ENCODE measurements around the gene DCXR. TPM values are rescaled to one million over a fixed set of nuclear protein-coding genes. Genes with fewer than 3 reads are reported as not detected.

Gene DCXR
- total and polyA plus RNA-seq, 2 experiments from 2014 or later: 86.9 to 137 TPM

GRCh38 chr17:82005701-82006348 is 31.7 kb downstream of the DCXR start:
- 0 out of 2 replicates have a peak, but pooled peaks cover 2% of the 10 kb centered on the region for H3F3A ChIP-seq (replicated peaks; ENCODE audit: low read depth)
- no peaks in the 10 kb centered on the region for H3K27me3 ChIP-seq (ENCODE audit: insufficient read depth)
- ATAC-seq (no peak), DNase-seq (ENCODE audit: low spot score) (no peak)
- H3K4me2 ChIP-seq: no peak overlapping the region
- H3K4me3 Mint-ChIP-seq: no peak overlapping the region; the same call in 2 of the 3 replicates
- H3K4me1 ChIP-seq (ENCODE audit: insufficient read depth): no peaks in the 10 kb centered on the region
- H3K4me1 Mint-ChIP-seq: no peaks in the 10 kb centered on the region
- H2AFZ ChIP-seq: no peak overlapping the region
- H3K36me3 Mint-ChIP-seq (ENCODE audit: low read depth): no peaks in the 10 kb centered on the region
- peaks cover 14% of the 10 kb centered on the region for H3K27me3 Mint-ChIP-seq (ENCODE audit: insufficient read depth, low read depth, poor library complexity)
- TF ChIP-seq EZH2phosphoT487 (IDR thresholded peaks at IDR 0.05; ENCODE audit: unreplicated experiment) (no peak), ETS1 (IDR thresholded peaks at IDR 0.05) (no peak), POLR2AphosphoS5 (IDR thresholded peaks at IDR 0.05; ENCODE audit: low read depth) (no peak), ZNF114 (CRISPR knock-in tag; IDR thresholded peaks at IDR 0.05) (no peak), STAT1 (IDR thresholded peaks at IDR 0.05; ENCODE audit: unreplicated experiment) (no peak), REST (IDR thresholded peaks at IDR 0.05; ENCODE audit: unreplicated experiment) (no peak), ZNF331 (CRISPR knock-in tag; IDR thresholded peaks at IDR 0.05; ENCODE audit: low read depth) (no peak), EZH2 (IDR thresholded peaks at IDR 0.05; ENCODE audit: low read depth, unreplicated experiment) (no peak), CREB1 (CRISPR knock-in tag; IDR thresholded peaks at IDR 0.05; ENCODE audit: low read depth) (no peak), CTCF (conservative IDR thresholded peaks at IDR 0.05; ENCODE audit: low read depth in 2 of 2) (no peak), NANOG (IDR thresholded peaks at IDR 0.05; ENCODE audit: borderline replicate concordance) (no peak), JUNB (IDR thresholded peaks at IDR 0.05; ENCODE audit: unreplicated experiment) (no peak), ZNF462 (CRISPR knock-in tag; IDR thresholded peaks at IDR 0.05) (no peak)
- 0 out of 2 replicates have a peak, but pooled peaks cover 2% of the 10 kb centered on the region for H4K20me1 ChIP-seq (replicated peaks; ENCODE audit: insufficient read depth)
- no peak overlapping the region; the same call in 1 of the 2 replicates for H3K27ac Mint-ChIP-seq
- no peaks in the 10 kb centered on the region for H3K36me3 ChIP-seq (ENCODE audit: insufficient read depth)
- no peaks in the 10 kb centered on the region for H3K79me2 ChIP-seq (replicated peaks; ENCODE audit: insufficient read depth)
- H3K4me3 ChIP-seq: no peak overlapping the region
- H3K9me3 Mint-ChIP-seq: no peaks in the 10 kb centered on the region
- H3K9me2 ChIP-seq (ENCODE audit: insufficient read depth): no peaks in the 10 kb centered on the region
- no peak overlapping the region for H3K27ac ChIP-seq (ENCODE audit: low read depth)

Data from GM23338 (cell line).